Activated CD8-positive, alpha-beta memory T cell treated with anti-CD3 and anti-CD28 coated beads, Interleukin-2, amount 50 U/mL, for 24 hours (primary cell): ENCODE results near the gene NEK1.
"Not testable (repeated sequence)": the region's sequence is repeated elsewhere in the genome, so short reads cannot be mapped to it uniquely, and the experiment has no call there.

Experiments used
- DNase-seq: peaks from one replicate; pipeline ENCODE4 v3.0.0-alpha.2; 2020; ENCODE audit errors: extremely low read depth

Gene NEK1

DNA sequence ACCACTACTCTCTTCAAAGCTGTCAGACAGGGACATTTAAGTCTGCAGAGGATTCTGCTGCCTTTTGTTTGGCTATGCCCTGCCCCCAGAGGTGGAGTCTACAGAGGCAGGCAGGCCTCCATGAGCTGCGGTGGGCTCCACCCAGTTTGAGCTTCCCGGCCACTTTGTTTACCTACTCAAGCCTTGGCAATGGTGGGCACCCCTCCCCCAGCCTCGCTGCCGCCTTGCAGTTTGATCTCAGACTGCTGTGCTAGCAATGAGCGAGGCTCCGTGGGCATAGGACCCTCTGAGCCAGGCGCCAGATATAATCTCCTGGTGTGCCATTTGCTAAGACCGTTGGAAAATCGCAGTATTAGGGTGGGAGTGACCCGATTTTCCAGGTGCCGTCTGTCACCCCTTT is 112.5 kb downstream of the NEK1 start:
- not testable (repeated sequence) for DNase-seq

DNA sequence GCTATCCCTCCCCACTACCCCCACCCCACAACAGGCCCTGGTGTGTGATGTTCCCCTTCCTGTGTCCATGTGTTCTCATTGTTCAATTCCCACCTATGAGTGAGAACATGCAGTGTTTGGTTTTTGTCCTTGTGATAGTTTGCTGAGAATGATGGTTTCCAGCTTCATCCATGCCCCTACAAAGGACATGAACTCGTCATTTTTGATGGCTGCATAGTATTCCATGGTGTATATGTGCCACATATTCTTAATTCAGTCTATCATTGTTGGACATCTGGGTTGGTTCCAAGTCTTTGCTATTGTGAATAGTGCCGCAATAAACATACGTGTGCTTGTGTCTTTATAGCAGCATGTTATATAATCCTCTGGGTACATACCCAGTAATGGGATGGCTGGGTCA is 118.1 kb downstream of the NEK1 start:
- not testable (repeated sequence) for DNase-seq

- no peak for DNase-seq
These were observed 119.2 kb downstream of the NEK1 start for GRCh38 chr4:169493164-169493524.

- DNase-seq = no peak
These were observed 119.8 kb downstream of the NEK1 start for GRCh38 chr4:169492436-169493163.

DNA sequence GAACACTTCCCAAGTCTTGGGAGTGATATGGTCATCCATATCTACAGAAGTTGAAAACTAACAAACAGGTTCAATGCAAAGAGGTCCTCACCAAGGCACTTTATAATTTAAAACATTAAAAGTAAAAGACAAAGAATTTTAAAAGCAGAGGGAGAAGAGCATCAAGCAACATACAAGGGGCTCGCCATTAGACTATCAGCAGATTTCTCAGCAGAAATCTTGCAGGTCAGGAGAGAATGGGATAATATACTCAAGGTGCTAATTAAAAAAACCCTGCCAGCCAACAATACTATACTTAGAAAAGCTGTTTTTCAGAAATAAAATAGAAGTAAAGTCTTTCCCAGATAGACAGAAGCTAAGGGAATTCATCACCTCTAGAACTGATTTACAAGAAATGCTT is 121.2 kb downstream of the NEK1 start:
- DNase-seq = no peak

GRCh38 chr4:169489306-169489705 is 123.1 kb downstream of the NEK1 start:
- DNase-seq = no peak

- DNase-seq = no peak
These were observed 126.3 kb downstream of the NEK1 start for GRCh38 chr4:169485791-169486742.

DNA sequence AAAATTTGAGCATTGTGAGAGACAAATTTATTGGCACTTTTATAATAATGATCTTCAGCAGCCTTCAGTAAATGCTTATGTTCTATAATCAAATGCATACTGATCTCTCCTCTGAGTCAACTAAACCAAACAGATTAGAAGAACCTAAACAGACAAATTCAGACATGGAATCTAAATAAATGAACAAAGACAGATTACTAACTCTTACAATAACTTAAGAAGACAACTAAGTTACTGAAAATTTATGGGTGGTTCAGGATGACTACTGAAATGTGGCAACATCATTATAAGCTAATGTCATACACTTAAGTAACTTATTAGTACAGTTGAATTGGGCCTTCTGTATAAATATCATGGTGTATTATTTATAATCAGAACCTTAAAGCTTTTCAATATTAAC is 127.3 kb downstream of the NEK1 start:
- DNase-seq = no peak

DNA sequence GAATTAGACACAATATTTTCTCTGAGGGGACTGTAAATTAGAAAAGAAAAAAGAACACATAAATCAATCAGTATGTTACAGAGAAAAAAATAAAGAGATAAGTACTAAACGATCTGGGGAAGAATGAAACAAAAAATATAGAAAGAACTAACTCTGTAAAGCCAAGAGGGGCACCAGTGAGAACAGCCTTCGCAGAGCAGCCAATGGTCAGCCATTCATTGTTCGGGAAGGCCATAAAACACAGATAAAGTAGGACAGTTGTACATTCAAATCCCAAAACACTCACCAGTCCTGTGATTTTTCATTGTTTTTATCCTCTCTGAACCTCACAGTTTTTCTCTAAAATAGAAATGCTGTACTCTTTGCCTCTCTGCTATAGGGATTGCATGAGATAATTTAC is 127.9 kb downstream of the NEK1 start:
- no peak for DNase-seq

- DNase-seq = no peak
These were observed 148.3 kb downstream of the NEK1 start for GRCh38 chr4:169464080-169464479.

- DNase-seq = no peak
These were observed 152.3 kb downstream of the NEK1 start for GRCh38 chr4:169460081-169460480.

DNA sequence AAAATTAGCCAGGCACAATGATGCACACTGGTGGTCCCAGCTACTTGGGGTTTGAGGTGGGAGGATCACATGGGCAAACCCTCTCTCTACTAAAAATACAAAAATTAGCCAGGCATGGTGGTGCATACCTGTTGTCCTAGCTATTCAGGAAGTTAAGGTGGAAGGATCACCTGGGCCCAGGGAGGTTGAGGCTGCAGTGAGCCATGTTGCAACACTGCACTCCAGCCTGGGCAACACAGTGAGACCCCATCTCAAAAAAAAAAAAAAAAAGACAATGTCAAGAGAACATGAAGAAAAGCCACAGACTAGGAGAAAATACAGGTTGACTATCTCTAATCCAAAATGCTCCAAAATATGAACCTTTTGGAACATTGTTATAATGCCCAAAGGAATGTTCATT is 153.8 kb downstream of the NEK1 start:
- DNase-seq = no peak

DNA sequence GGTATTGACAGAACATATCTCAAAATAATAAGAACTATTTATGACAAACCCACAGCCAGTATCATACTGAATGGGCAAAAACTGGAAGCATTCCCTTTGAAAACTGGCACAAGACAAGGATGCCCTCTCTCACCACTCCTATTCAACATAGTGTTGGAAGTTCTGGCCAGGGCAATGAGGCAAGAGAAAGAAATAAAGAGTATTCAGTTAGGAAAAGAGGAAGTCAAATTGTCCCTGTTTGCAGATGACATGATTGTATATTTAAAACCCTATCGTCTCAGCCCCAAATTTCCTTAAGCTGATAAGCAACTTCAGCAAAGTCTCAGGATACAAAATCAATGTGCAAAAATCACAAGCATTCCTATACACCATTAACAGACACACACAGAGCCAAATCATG is 159.7 kb downstream of the NEK1 start:
- DNase-seq = not testable (repeated sequence)

DNA sequence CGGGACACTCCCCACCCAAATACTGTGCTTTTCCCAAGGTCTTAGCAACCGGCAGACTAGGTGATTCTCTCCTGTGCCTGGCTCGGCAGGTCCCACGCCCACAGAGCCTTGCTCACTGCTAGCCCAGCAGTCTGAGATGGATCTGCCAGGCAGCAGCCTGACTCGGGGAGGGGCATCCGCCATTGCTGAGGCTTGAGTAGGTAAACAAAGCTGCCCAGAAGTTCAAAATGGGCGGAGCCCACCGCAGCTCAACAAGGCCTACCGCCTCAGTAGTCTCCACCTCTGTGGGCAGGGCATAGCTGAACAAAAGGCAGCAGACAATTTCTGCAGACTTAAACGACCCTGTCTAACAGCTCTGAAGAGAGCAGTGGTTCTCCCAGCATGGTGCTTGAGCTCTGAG is 163.4 kb downstream of the NEK1 start:
- not testable (repeated sequence) for DNase-seq

GRCh38 chr4:169446824-169447223 is 165.6 kb downstream of the NEK1 start:
- no peak for DNase-seq

DNA sequence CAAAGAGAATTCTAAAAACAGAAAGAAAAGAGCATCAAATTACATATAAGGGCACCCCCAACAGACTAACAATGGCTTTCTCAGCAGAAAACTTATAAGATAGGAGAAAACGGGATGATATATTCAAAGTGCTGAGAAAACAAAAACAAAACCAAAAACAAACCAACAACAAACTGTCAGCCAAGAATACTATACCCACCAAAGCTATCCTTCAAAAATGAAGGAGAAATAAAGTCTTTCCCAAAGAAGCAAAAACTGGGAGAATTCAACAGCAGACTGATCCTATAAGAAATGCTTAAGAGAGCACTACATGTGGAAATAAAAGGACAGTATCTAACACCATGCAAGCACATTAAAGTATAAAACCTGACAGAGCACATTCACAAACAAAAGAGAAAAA is 168.6 kb downstream of the NEK1 start:
- no peak for DNase-seq

GRCh38 chr4:169440446-169440845 is 171.9 kb downstream of the NEK1 start:
- DNase-seq = no peak

- no peak for DNase-seq
These were observed 173.1 kb downstream of the NEK1 start for GRCh38 chr4:169439244-169439643.

GRCh38 chr4:169438057-169438480 is 174.3 kb downstream of the NEK1 start:
- DNase-seq = no peak

DNA sequence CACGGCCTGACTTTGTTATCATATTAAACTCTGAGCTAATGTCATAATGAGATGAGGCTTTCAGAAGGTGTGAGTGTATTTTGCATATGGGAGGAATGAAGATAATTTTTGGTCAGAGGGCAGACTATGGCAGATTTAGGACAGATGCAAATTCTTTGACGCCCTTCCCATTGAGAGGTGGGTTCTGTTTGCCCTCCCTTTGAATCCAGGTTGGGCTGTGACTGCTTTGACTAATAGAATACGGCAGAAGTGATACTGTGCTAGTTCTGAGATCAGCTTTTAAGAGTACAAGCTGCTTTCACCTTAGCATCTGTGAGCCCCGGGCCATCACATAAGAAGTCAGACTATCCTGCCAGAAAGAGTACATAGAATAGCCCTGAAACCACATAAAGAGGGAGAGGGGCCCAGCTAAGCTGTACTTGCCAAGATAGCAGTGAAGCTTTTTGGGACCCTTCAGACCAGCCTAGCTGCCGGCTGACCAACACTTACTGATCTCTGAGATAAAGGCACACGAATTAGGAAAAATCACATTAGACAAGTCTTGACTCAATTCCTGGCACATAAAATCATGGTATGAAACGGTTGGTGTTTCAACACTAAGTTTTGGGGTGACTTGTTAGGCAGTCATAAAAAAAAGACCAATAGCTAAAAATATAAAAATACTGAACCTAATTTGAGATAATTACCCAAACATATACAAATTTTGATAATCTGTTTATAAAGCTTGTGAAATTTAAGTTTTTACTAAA is 174.9 kb downstream of the NEK1 start:
- no peak for DNase-seq

DNA sequence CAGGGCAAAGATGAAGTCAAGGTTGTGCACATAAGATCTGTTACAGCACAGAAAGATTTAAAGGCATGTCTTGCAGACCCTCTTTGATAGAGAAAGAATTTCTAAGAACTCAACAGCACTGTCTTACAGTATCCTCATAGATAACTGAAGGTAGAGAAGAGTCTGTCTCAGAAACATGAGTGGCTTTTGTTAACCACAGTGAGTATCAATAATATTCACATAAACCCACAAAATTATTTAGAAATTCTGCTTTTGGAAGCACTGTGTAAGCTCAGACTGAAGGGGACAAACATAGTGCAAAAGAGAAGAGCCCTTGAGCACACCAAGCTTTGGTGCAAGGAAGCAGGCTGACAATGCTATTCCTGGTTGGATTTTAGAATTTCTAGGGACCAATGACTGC is 175.6 kb downstream of the NEK1 start:
- DNase-seq = no peak

DNA sequence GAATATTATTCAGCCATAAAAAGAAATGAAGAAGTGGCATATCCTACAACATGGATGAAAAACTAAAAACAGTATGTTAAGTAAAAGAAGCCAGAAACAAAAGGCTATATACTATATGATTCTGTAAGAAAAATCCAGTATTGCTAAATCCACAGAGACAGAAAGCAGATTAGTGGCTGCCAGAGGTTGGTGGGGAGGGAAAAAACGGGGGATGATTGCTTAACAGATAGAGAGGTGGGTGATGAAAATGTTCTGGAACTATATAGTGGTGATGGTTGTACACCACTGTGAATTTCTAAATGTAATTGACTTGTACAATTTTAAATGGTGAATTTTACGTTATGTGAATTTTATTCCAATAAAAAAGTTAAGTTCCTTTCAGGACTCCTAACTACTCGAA is 184.0 kb downstream of the NEK1 start:
- no peak for DNase-seq
